Activated T-cell treated with anti-CD3 and anti-CD28 coated beads for 48 hours (primary cell): ENCODE measurements around the gene SLIT3.
A peak's percentile ranks its signal among the peaks of the same experiment; 100 is the strongest.

Experiments used
- DNase-seq: peaks from one replicate; pipeline ENCODE4 v3.0.0-alpha.2; 2020; ENCODE audit warnings: low read depth

The SLIT3 gene

DNA sequence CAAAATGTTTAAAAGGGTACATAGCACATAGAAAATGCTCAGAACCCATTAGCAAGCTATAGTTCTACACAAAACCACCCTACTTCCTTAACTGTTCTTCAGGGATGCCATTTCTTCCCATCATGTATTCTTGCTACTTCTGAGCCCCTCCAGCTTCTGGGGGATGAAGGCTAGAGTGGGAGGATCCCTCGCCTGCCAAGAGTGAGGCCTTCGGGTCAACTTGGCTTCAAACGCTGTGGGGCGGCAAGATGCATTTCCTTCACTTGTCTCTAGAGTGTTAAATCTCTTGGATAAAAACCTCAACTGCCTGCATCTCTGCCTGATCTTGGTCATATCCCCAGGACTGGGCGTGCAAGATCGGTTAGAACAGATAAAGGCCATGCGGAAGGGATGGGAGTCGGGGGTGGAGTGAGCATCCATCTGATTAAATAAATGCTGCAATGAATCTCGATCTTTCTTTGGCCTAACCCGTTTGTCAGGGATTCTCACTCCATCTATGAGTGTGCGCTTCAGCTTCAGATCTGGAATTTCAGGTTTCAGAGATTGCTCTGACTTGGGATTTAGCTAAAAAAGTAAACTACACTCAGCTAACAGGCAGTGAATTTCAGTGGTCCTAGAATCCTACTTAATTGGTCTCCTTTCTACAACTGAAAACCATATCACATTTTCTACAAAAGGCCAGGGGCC lies 603.8 kb downstream of the SLIT3 start:
- DNase-seq: no peak

DNA sequence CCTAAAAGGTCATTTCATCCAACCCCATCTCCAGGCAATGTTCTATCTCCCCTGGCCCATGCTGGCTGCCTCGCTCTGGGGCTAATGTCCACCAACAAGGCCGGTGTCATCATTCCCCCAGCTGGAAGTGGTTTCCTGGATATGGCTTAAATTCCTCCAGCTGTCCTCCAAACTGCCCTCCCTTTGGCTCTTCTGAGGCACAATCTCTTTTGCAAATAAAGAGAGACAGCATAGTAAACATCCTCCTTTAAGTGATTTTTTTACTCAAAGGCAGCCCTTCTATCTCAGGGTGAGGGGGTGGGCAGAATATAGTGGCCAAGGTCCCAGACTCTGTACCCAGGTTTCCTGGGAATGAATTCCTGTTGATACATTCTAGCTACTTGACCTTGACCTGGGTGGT lies 604.3 kb downstream of the SLIT3 start:
- DNase-seq: no peak

DNA sequence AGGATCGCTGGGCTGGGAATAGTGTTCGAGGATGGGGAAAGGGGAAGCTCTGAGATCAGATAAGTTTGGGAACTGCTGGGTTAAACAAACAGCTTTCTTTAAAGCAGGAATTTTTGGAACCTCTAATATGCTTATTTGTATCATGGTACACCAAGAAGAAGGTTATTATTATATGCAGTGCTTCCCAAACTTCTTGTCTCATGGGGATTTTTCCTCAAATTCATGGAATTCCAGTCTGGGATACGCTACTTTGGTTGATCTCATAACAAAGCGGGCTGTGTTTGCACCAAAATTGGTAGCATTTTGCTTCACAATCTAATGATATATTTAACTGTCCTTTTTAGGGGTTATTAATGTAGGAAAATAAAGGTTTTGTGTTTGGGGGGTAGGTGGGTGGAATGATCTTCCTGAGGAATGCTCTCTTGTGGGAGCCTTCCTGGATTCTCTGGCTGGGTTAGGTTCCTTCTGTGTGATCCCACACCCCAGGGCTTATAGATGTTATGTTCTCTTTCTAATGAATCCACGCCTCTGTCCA lies 605.6 kb downstream of the SLIT3 start:
- no peak for DNase-seq

DNA sequence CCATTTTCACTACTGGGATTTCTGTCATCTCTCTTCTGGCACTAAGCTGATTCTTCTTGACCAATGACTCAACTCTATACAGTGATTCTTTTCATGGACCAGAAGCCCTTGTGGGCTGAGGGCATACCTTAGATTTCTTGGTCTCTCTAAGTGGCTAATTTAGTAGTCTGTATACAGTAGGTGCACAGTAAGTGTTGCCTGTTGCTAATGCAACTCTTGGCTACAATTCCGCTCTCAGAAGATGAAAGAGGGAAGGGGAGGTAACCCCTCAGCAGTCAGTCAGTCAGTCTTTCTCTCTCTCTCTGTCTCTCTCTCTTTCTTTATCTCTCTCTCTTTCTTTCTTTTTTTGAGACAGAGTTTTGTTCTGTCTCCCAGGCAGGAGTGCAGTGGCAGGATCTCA lies 606.6 kb downstream of the SLIT3 start:
- no peak for DNase-seq

DNA sequence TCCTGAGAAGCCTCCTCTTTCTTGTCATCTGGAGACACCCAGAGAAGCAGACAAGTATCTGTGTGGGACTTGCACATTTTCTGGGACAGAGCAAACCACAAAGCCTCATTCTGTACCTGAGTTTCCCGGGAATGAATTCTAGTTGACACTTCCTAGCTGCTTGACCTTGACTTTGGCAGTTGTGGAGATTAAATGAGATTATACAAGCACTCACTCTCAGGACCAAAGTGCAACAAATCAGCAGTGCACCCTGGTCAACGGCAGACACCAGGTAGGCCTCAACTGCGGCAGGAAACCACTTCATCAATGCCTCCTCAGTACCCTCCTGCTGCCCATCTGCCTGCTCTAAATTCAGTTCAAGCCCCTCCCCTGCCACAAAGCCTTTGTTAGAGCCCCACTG lies 607.1 kb downstream of the SLIT3 start:
- no peak for DNase-seq

DNA sequence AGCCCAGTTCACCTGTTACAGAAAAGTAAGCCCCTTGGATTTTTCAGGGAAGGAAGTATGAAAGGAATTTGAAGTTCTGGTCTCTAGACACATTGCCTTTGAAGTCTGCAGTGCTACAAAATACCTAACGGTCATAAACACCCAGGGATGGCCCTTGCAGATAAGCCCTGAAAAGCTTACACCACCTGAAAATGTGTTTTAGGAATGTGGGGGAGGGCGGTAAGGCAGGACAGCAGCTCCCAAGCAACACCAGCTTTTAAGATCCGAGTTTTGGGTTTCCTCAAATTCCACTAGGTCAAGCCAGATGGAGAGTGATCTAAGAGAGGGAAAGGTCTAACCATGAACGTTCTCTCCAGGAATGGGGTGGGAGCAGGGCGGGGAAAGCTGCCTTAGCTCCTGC lies 607.6 kb downstream of the SLIT3 start:
- no peak for DNase-seq

DNA sequence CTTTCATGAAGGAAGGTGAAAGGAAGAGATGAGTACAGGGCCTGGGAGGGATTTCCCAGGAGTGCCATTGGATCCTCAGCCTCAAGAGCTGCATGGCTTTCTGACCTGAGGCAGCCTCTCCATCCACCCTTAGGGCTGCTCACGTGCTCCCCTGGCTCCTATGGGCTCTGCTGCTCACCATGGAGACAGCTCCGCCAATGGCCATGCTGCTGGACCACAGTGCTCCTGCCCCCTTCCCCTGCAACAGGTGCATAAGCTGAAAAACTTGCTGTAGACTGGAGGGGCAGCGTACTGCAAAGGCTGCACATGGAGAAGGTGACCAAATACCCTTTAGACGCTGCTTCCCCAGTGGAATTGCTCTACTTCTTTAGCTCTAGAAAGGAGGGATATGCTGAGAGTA lies 609.0 kb downstream of the SLIT3 start:
- no peak for DNase-seq

DNA sequence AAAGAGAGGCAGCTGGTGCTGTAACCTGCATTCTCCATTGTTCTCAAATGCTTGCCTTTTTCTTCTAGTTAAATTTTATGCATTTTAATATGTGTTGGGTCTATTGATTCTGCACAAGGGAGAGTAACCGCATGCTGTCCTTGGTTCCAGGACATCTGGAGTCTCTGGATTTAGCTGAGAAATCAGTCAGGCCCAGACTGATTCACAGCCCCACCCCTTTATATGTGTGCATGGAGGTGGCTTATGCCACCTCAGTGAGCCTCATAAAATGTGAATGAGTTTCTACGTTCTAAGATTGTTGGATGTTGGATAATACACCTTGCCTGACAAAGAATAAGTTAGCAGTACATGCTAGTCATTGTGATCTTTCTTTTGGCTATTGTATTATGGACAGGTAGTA lies 611.7 kb downstream of the SLIT3 start:
- DNase-seq: no peak

DNA sequence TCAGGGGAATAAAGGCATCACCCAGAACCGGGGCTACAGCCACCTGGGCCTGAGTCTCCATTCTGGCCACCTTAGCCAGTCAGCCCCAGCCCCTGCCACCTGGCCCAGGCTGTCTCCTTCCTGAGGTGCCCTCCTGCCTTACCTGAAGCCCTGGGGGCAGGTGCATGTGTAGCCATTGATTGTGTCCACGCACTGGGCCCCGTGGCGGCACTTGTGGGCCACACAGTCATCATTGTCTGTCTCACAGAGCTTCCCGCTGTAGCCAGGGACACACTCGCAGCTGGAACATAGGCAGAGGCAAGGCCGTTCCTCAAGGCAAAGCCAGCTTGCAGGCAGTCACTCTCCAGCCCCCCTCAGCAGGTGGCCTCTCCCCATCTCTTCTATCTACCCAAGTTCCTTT lies 614.1 kb downstream of the SLIT3 start:
- no peak for DNase-seq

DNA sequence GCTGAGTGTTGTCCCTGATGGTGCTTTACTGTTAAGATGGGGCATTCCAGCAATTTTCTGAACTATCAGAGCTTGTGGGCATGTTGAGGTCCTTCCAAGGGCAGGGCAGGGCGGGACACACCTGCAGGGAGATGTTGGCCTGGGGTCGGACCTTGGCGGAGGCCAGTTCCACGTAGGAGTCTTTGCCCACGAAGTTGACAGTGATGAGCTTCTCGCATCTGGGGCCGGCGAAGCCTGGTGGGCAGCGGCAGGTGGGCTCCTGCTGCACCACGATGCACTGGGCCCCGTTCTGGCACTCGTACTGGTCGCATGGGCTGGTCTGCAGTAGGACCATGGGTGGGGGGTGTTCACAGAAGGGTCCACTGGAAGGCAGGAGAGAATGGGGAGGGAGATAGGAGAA lies 615.4 kb downstream of the SLIT3 start:
- no peak for DNase-seq

DNA sequence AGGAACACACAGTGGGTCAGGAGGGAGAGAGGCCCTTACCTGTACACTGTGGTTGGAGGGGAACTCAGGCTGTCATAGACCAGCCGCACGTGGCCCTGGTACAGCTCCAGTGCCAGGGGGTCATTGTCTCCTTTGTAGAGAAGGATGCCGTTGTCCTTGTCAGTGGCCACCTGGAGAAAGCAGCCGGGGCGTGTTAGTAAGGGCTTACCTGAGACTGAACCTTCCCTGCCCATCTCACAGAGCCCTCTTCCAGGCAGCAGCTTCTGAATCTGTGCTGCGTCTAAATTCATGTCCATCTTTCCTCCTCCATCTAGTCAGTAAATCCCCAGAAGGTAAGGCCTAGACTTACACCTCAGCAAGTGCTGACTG lies 617.0 kb downstream of the SLIT3 start:
- DNase-seq: no peak

DNA sequence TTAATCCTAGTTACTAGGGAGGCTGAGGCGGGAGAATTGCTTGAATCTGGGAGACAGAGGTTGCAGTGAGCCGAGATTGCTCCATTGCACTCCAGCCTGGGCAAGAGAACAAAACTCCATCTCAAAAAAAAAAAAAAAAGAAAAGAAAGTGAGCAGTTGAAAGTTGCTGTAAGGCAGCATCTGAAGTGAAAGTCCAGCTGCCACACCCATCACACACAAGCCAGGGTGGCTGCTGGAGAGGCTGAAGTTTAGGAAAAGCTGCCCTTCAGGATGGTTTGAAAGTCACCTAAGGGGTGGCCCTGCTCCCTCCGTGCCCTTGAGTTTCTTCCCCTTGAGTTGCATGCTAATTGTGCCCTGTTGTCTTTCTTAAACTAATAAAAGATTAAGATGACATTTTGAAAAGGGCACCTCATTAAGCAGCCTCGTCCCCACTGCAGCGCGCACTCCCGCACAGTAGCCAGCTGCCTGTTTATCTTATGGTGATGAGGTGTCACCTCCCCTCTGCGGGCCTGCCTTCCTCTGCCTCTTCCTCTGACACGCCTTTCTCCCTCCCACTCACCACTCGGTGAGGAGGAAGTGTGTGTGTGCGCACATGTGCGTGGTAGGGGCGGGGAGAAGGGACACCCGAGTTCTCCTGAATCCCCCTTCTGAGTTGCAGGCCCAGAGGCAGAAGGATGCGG lies 617.6 kb downstream of the SLIT3 start:
- DNase-seq: peak; percentile 23

DNA sequence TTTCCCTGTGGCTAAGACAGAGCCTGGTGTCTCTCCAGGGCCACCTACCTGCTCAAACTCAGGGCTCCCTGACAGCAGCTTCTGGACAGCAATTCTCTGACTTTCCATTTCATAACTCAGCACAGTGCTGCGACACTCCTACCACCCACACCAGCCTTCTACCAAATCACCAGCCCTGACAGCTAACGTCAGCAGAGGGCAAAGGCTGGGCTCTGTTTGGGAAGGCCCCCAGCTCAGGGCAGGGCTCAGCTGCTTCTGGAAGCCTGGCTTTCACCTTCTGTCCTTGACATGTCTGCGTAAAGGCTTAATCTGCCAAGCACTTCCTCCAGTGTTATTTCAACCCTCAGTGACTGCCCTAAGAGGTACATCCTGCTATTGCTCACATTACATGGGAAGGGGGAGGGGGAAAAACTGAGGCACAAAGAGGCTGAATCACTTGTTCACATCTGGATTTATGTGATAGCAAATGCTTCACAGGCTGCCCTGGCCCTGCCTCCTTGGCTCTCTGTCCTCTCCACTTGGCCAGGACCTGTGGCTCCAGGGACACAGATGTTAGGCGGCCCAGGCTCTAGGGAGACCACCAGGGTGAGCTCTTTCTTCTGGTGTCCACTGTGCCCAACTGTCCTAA lies 619.3 kb downstream of the SLIT3 start:
- no peak for DNase-seq

DNA sequence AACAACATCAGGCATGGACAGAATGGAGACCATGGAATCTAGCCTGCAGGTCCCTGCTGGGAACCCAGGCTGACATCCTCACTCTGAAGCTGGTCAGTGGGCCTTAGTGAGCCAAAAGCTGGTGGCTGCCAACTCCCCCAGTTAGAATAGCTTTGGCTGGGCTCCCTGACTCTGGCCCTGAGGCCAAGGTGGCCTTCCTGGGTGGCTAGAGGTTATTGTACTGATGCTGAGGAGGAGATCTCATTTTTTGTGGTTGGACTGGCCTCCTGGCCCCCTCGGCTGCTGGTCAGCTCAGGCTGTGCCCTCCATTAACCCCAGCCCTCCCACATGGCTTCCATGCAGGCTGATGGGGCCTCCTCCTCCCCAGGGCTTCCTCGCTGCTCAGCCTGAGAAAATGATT lies 620.5 kb downstream of the SLIT3 start:
- no peak for DNase-seq

DNA sequence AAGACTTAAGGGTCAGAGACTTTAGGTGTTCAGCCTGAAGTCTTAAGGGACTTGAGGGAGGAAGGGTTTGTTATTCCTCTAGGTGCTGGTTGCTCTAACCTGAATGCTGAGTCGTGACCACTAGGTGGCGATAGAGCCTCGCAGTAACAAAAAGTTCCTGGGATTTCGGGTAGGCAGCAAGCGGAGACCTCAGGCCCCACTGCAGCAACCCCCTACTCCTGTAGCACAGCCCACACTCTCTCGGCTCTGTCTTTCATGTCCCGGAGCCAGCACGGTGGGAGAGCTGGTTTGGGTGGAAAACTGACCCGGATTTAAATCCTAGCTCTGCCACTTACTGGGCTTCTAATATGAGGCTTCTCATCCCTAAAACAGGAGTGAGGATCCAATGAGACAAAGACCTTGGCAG lies 621.4 kb downstream of the SLIT3 start:
- DNase-seq: peak; percentile 46

DNA sequence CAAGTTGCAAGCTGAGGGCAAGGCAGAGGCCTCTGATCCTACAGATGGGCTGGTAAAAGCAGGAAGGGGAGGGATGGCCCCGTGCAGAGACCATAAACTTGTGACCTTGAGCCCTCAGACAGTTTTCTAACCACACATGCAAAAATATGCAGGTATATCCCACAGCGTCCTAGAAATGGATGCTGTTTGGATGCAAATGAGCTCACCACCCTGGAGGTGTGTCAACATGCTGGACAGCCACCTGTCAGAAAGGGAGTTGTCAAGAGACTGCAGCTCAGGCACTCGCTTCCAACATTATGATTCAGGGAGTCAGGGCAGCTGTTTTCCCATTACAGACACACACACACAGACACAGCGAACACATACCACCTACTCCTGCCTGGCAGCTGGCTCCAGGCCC lies 624.4 kb downstream of the SLIT3 start:
- no peak for DNase-seq

DNA sequence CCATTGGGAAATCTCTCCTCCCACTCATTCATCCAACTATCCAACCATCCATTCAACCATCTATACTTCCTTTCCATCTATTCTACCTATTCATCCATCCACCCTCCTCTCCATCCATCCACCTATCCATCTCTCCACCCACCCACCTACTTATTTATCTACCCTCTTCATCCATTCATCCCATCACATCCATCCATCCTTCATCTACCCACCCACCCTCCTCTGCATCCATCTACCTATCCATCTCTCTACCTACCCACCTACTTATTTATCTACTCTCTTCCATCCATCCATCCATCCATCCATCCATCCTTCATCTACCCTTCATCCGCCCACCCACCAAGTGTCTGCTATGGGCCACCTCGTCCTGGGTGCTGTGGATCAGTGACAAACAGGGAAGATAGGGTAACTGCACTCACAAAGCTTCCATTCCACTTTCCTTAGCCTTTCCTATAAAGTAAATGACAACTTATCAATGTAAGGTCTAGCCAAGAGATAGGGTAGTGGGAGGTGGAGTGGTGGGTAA lies 625.0 kb downstream of the SLIT3 start:
- no peak for DNase-seq

DNA sequence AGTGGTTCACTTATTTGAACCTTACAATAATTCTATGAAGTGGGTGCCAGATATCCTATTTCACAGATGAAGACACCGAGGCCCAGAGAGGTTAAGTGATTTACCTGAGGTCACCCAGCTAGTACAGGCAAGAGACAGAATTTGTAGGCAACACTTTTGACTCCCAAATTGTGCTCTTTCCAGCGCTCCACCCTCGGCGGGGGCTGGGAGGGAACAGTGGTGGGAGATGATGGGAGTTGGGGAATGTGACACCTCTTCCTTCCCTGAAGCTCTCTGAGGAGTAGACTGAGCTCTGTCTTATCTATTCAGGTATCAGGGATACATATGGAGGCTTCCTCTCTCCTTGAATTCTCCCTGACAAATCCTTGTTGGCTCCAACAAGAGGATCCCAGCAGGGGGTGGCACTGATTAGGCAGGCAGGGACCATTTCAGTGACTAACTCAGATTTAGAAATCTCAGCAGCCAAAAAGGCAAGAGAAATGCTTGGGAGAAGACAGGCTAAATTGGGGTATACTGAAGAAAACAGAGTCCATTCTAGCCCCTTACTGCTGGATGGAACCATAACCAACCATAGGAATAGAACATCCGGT lies 626.0 kb downstream of the SLIT3 start:
- no peak for DNase-seq

DNA sequence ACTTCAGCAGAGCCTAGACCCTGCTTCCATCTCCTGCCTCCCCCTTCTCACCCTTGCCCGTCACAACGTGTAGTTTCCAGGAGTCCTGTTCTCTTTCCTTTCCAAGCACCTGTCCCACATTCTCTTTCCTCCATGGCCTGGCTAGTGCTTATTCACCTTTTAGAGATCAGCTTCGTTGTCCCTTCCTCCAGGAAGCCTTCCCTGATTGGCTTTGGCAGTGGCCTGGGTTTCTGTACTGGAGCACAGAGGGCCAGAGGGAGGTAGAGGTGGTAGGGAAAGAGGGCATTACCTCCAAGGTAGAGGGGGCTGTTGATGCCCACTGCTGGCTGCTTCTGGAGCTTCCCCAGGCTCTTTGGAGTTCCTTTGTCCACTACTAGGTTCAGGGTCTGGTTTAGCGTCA lies 628.1 kb downstream of the SLIT3 start:
- DNase-seq: no peak

DNA sequence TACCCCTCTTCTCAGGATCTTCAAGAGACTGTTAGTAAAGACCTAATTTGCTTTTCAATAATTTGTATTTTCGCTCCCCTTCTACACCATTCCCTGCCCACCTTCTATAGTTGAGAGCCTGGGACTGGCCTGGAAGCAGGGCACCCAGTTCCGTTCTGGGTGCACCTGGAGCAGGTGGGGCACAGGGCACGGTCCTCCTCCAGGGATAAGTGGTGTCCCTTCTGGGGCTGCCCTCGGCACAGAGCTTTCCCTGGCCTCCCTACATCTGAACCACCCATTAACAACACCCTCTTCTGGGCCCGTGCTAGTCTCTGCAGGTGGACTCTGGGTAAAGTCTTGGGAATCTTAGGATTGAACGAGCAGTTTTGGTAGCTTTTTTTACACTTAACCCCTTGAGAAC lies 628.9 kb downstream of the SLIT3 start:
- DNase-seq: no peak

DNA sequence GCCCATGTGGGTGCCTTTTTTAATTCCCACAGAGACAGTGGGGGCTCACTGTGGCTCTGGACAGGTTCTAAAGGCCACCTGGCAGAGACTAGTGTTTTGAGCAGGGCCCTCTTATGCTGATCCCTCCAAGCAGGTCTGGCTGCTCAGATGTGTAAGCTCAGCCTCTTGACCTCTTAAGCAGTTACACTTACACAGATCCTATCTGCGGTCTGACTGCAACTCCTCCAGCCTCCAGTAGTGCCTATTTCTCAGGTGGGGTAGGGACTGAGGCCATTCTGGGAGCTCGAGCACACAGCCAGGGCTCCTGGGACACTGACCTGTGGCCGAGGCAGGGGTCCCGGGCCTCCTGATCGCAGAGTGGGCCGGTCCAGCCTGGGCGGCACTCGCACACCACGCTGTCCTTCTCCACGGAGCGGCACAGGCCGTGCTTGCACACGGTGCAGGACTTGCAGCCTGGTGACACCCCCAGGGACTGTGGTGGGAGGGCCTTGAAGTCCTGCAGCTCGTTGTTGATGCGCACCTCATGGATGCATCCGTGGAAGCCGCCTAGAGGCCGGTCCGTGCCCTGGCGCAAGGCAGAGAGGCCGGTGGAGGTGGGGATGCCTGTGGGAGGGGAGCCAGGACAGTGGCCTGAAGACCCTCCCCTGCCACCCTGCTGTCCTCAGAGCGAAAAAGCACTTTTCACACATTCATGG lies 629.9 kb downstream of the SLIT3 start:
- DNase-seq: no peak

DNA sequence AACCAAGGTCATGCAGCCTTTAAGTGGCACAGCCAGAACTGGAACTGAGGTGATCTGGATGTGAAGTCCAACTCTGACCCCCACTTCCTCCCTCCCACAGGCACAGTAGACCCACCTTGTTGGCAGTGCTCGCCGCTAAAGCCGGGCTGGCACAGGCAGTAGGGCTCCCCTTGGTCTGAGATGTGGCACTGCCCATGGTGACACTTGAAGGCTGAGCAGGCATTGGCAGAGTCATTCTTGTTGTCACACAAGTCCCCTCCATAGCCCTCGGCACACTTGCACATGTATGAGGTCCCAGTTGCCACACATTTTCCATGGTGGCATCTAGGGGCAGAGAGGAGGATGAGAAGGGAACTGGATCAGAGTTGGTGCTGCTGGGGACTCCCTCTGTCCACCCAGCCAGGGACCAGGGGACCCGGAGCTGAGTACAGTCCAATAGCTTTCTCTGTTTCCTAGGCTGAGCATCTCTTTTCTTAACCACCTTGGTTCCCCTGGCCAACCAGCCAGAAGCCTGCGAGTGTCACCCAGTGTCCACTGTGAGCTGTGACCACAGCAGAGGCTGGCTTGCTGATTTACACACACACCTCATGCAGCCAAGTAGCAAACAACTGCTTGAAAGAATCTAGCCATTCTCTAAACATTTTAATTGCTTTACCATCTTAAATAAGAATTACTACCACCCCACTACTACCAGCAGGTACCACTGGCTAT lies 631.1 kb downstream of the SLIT3 start:
- DNase-seq: no peak
